ENCODE data around the gene SCN9A.
A peak's percentile ranks its signal among the peaks of the same experiment; 100 is the strongest.
"Not testable (repeated sequence)": the region's sequence is repeated elsewhere in the genome, so short reads cannot be mapped to it uniquely, and the experiment has no call there.

Gene SCN9A

DNA sequence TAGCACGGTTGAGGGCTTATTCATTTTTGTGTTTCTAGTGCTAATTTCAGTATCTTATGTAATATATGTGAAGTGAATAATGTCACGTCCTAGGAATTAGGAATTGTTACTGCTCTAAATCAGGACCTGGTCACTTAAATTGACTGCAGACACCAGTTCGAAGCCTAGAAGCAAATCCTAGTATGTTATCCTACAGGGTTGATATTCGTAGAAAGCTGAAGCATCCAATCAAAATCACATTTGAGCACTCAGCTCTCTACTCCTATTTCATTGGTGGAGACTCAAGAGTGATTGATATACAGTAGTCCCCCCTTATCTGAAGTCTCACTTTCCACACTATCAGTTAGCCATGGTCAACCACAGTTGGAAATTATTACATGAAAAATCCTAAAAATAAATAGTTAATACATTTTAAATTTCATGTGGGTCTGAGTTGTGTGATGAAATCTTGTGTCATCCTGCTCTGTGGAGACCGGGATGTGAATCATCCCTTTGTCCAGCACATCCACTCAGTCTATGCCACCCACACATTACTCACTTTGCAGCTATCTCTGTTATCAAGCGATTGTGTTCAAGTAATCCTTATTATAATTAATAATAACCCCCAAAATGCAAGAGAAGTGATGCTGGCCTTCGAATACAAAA is 35.2 kb upstream of the SCN9A start:
- no peak for DNase-seq (ENCODE audit: low read depth in 1 of 2, low spot score in 1 of 2)
- Histone ChIP-seq H3K4me3 (replicated peaks; ENCODE audit: insufficient read depth, low read length) (no peak overlapping the region), H3K27ac (replicated peaks) (no peak overlapping the region), H3K27me3 (ENCODE audit: insufficient read depth, poor library complexity, severe bottlenecking) (no peaks in the 10 kb centered on the region)
- TF ChIP-seq, protein P1, sequence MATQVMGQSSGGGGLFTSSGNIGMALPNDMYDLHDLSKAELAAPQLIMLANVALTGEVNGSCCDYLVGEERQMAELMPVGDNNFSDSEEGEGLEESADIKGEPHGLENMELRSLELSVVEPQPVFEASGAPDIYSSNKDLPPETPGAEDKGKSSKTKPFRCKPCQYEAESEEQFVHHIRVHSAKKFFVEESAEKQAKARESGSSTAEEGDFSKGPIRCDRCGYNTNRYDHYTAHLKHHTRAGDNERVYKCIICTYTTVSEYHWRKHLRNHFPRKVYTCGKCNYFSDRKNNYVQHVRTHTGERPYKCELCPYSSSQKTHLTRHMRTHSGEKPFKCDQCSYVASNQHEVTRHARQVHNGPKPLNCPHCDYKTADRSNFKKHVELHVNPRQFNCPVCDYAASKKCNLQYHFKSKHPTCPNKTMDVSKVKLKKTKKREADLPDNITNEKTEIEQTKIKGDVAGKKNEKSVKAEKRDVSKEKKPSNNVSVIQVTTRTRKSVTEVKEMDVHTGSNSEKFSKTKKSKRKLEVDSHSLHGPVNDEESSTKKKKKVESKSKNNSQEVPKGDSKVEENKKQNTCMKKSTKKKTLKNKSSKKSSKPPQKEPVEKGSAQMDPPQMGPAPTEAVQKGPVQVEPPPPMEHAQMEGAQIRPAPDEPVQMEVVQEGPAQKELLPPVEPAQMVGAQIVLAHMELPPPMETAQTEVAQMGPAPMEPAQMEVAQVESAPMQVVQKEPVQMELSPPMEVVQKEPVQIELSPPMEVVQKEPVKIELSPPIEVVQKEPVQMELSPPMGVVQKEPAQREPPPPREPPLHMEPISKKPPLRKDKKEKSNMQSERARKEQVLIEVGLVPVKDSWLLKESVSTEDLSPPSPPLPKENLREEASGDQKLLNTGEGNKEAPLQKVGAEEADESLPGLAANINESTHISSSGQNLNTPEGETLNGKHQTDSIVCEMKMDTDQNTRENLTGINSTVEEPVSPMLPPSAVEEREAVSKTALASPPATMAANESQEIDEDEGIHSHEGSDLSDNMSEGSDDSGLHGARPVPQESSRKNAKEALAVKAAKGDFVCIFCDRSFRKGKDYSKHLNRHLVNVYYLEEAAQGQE (IDR thresholded peaks at IDR 0.05; ENCODE audit: insufficient replicate concordance, low read depth) = no peak
- TF ChIP-seq POLR2AphosphoS5 (IDR thresholded peaks at IDR 0.05; ENCODE audit: low read depth) = no peak
- no peak for TF ChIP-seq SPI1 (IDR thresholded peaks at IDR 0.05; ENCODE audit: borderline replicate concordance, low read depth)
- no peak for TF ChIP-seq CTCF (IDR thresholded peaks at IDR 0.05; ENCODE audit: insufficient read depth, low read length)
- TF ChIP-seq GABPA (IDR thresholded peaks at IDR 0.05; ENCODE audit: low read depth) = no peak

GRCh38 chr2:166407746-166408145 is 32.0 kb upstream of the SCN9A start:
- H3K4me3 ChIP-seq (replicated peaks; ENCODE audit: insufficient read depth, low read length); H3K27me3 ChIP-seq (ENCODE audit: insufficient read depth, poor library complexity, severe bottlenecking); H3K27ac ChIP-seq (replicated peaks): not testable (repeated sequence)
- peak in 1 of 2 experiments; percentile 17 for DNase-seq (ENCODE audit: low read depth in 1 of 2, low spot score in 1 of 2)

- no peak overlapping the region for H3K4me3 ChIP-seq (replicated peaks; ENCODE audit: insufficient read depth, low read length)
- TF ChIP-seq GABPA (IDR thresholded peaks at IDR 0.05; ENCODE audit: low read depth) (no peak), CTCF (IDR thresholded peaks at IDR 0.05; ENCODE audit: insufficient read depth, low read length) (no peak), SPI1 (IDR thresholded peaks at IDR 0.05; ENCODE audit: borderline replicate concordance, low read depth) (no peak), POLR2AphosphoS5 (IDR thresholded peaks at IDR 0.05; ENCODE audit: low read depth) (no peak)
- TF ChIP-seq, protein P1 (IDR thresholded peaks at IDR 0.05; ENCODE audit: insufficient replicate concordance, low read depth) = no peak
- no peak overlapping the region for H3K27ac ChIP-seq (replicated peaks)
- H3K27me3 ChIP-seq (ENCODE audit: insufficient read depth, poor library complexity, severe bottlenecking) = no peaks in the 10 kb centered on the region
- DNase-seq (ENCODE audit: low read depth in 1 of 2, low spot score in 1 of 2) = no peak
These were observed 30.6 kb upstream of the SCN9A start for GRCh38 chr2:166406374-166406773.

GRCh38 chr2:166405569-166405926 is 29.8 kb upstream of the SCN9A start:
- no peak for TF ChIP-seq CTCF (IDR thresholded peaks at IDR 0.05; ENCODE audit: insufficient read depth, low read length)
- no peak for TF ChIP-seq POLR2AphosphoS5 (IDR thresholded peaks at IDR 0.05; ENCODE audit: low read depth)
- TF ChIP-seq, protein P1 (IDR thresholded peaks at IDR 0.05; ENCODE audit: insufficient replicate concordance, low read depth) = no peak
- TF ChIP-seq SPI1 (IDR thresholded peaks at IDR 0.05; ENCODE audit: borderline replicate concordance, low read depth) = no peak
- TF ChIP-seq GABPA (IDR thresholded peaks at IDR 0.05; ENCODE audit: low read depth) = no peak
- Histone ChIP-seq H3K27me3 (ENCODE audit: insufficient read depth, poor library complexity, severe bottlenecking) (no peaks in the 10 kb centered on the region), H3K4me3 (replicated peaks; ENCODE audit: insufficient read depth, low read length) (no peak overlapping the region), H3K27ac (replicated peaks) (no peak overlapping the region)
- DNase-seq (ENCODE audit: low read depth in 1 of 2, low spot score in 1 of 2) = no peak
